HG02852 (cell line): Measurements from ENCODE around the gene SPON1.
"Not testable (repeated sequence)": the region's sequence is repeated elsewhere in the genome, so short reads cannot be mapped to it uniquely, and the experiment has no call there.

Experiments
- ATAC-seq: cut with Tn5 transposase; IDR thresholded peaks from one replicate; pipeline ENCODE4 v1.9.1; 2021; ENCODE audit warnings: mild to moderate bottlenecking, moderate library complexity; ENCODE audit not compliant: unreplicated experiment

SPON1 gene

DNA sequence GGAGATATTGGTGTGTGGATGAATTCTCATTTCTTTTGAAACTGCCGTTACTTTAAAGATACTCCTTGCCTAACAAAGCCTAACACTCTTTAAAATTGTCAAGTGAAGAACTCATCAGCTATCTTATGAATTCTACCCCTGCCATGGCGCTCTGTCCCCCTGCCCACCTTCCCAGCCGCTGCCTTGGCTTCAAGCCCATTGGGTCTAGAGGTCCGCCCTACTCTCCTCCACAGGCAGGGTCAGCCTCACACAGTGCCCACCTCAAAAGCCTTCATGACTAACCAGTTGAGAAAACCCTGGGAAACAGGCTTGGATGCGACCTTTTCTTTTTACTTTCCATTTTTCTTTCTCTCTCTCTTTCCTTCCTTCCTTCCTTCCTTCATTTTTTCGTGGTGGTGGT, 267.9 kb downstream of the SPON1 start:
- no peak for ATAC-seq

DNA sequence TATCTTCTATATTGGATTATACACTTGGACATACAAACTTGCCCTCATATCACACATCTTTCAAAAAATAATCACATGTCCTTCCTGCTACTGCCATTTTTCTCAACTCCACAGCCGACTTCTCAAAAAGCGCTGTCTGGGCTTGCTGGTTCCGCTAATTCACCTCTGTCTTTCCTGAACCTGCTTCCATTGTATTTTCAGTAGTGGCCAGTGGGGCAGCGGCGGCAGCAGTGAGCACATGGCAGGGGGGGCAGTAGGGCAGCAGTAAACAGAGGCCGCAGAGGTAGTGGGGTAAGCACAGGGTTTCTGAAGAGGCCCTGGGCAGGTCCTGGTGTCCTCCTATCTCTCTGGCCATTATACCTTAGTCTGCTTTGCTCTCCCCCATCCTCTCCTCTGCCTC, 270.1 kb downstream of the SPON1 start:
- no peak for ATAC-seq

DNA sequence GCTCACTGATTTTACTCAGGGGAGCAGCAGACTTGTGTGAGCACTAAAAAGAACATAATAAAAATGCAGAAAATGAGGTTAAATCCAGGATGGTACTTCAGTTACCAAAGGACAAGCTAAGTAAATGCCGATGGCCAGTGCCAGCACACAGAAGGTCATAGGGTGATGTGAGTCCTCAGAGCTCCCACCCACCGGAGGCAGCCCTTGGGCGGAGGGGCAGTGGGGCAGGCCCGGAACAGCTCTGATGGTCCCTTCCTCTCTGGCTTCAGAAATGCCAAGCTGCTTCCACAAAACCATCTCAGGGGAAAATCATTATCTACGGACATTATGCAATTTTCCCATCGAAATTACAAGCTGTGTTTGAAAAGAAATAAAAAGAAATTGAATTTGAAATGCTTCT, 271.9 kb downstream of the SPON1 start:
- ATAC-seq: no peak

- ATAC-seq: no peak
These were observed 273.2 kb downstream of the SPON1 start for GRCh38 chr11:14235701-14236100.

- peak; percentile 97 for ATAC-seq
These were observed 275.0 kb downstream of the SPON1 start for GRCh38 chr11:14237444-14237961.

DNA sequence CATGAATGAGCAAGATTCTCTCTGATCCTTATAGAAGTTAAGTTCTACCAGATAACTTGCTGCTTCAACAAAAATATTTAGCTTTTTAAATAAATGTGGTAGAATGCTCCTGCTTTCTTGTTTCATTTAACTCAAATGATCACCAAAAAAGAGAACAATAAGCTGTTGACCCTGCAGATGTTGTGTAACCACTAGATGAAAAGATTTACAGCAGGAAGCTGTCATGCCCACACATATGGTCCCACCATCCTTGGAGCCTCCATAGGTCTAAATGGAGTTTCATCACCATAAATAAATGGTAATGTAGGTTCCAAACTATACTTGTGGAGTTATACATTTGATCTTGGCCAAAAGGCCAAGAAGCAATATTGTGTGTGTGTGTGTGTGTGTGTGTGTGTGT, 277.7 kb downstream of the SPON1 start:
- no peak for ATAC-seq

- no peak for ATAC-seq
These were observed 278.4 kb downstream of the SPON1 start for GRCh38 chr11:14240951-14241350.

DNA sequence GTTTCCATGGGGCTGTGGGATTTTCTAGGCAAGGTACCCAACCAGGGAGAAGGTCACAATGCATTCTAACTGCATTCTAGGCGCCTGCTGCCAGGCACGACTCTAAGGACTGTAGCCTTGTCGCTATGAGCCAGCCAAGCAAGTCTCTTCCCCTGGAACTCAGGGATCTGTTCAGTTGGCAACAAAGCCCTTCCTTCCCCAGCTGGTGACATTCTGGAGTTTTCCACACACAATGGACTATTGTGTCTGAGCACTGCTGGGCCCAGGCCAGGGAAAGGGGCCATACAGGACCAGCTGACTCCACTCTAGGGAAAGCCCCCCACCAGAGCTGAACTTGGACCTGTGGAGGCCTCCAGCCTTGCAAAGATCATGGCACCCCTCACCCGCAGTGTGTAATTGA, 279.7 kb downstream of the SPON1 start:
- ATAC-seq: no peak

- no peak for ATAC-seq
These were observed 280.2 kb downstream of the SPON1 start for GRCh38 chr11:14242733-14243132.

- ATAC-seq: no peak
These were observed 282.4 kb downstream of the SPON1 start for GRCh38 chr11:14244926-14245325.

DNA sequence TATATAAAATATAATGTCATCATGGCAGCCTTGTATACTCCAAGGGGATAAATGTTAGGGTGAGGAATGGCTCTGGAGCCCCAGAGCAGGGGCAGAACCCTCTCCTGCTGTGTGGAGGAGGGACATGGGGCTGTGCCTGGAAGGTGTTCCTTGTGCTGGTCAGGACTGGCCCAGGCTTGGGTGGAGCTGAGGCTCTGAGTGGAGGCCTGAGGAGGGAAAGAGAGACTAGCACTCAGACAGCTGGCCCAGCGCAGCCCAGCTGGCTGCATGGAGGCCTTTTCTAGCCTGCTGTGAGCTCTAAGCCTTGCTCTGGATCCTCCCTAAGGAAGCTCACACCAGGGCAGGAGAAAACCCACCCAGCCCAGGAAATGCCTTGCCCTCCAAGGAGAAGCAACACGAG, 282.9 kb downstream of the SPON1 start:
- no peak for ATAC-seq

GRCh38 chr11:14248580-14248981, 286.1 kb downstream of the SPON1 start:
- ATAC-seq: no peak

- ATAC-seq: no peak
These were observed 286.8 kb downstream of the SPON1 start for GRCh38 chr11:14249121-14249963.

GRCh38 chr11:14251754-14252153, 289.2 kb downstream of the SPON1 start:
- no peak for ATAC-seq

- ATAC-seq: not testable (repeated sequence)
These were observed 290.0 kb downstream of the SPON1 start for GRCh38 chr11:14252501-14252900.

DNA sequence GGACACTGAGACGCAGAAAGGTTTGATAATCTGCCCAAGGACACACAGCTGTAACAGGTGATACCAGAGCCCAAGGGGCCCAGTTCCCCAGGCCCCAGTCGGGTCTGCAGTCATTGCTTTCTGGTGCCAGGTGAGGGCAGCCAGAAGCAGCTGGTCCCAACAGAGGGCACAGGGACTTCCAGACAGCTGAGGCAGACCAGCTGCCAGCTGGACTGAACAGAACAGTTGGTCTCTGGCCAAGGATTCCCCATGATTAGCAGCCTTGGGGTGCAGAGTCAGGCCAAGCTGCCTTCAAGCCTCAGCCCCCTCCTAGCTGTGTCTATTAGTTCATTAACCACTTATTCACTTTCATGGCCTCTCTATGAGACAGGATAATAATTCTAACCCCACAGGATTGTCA, 290.9 kb downstream of the SPON1 start:
- ATAC-seq: no peak

DNA sequence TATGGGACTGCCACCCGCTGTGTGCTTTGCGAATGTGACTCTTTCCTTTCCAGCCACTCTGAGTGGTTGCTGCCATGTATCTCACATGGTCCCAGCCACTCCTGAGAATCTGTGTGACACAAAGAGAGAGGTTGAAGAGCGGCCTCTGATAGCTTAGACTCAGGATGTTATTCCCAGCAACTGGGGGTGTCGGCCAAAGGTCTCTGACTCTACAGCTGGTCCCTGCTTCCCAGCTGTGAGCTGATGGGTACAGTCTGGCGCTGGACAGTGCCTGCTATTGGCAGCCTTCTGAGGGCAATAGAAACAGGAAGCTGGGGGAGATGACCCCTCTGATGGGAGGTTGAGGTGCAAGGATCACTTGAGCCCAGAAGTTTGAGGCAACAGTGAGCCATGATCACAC, 291.3 kb downstream of the SPON1 start:
- no peak for ATAC-seq

- no peak for ATAC-seq
These were observed 292.2 kb downstream of the SPON1 start for GRCh38 chr11:14254533-14255237.

DNA sequence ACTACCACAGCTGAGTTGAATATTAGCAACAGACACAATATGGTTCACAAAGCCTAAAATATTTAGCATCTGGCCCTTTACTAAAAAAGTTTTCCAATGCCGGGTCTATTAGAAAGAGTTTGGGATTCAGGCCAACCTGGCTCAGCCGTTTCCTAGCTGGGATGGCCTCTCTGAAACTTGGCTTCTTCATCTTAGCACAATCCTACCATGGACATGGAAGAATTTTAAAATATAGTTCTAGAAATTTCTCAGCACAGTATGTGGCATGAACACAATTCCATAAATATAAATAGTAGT, 292.7 kb downstream of the SPON1 start:
- no peak for ATAC-seq

GRCh38 chr11:14258221-14258935, 295.9 kb downstream of the SPON1 start:
- no peak for ATAC-seq

- ATAC-seq: no peak
These were observed 296.8 kb downstream of the SPON1 start for GRCh38 chr11:14259186-14259784.
